KG1 (cell line): ENCODE results near the gene KCNJ3.
"Not testable (repeated sequence)": the region's sequence is repeated elsewhere in the genome, so short reads cannot be mapped to it uniquely, and the experiment has no call there.

Experiments used
- DNase-seq: peaks from one replicate; lab custom pipeline; 2025; lab: John Stamatoyannopoulos, UW

Gene KCNJ3

GRCh38 chr2:154846842-154847241, 148.3 kb downstream of the KCNJ3 start:
- DNase-seq, result no peak

GRCh38 chr2:154849482-154849881, 151.0 kb downstream of the KCNJ3 start:
- DNase-seq, result no peak

- no peak for DNase-seq
Observed at GRCh38 chr2:154850532-154850931, 152.0 kb downstream of the KCNJ3 start.

- no peak for DNase-seq
Observed at GRCh38 chr2:154855138-154855537, 156.6 kb downstream of the KCNJ3 start.

- not testable (repeated sequence) for DNase-seq
Observed at GRCh38 chr2:154867151-154867550, 168.7 kb downstream of the KCNJ3 start.

- no peak for DNase-seq
Observed at GRCh38 chr2:154875999-154876398, 177.5 kb downstream of the KCNJ3 start.

GRCh38 chr2:154882725-154883124, 184.2 kb downstream of the KCNJ3 start:
- no peak for DNase-seq

GRCh38 chr2:154886316-154886715, 187.8 kb downstream of the KCNJ3 start:
- DNase-seq, result no peak

GRCh38 chr2:154898269-154898668, 199.8 kb downstream of the KCNJ3 start:
- DNase-seq, result no peak

GRCh38 chr2:154901063-154901462, 202.6 kb downstream of the KCNJ3 start:
- DNase-seq, result no peak
